MM.1S (cell line): ENCODE data around the gene SCRN2.

Source experiments
- EZH2 ChIP-seq: fragments of 300-600 bp; sonication (generic); optimal IDR thresholded peaks from 2 replicates; pipeline ENCODE3; 2017; ENCODE audit warnings: low read depth, mild to moderate bottlenecking, antibody characterized with exemption, low read length, mixed read lengths
- EZH2phosphoT487 ChIP-seq: fragments of 300-600 bp; sonication (generic); IDR thresholded peaks from 2 replicates; pipeline ENCODE4 v1.6.1; 2018; ENCODE audit warnings: antibody characterized with exemption, low read length
- TF ChIP-seq, protein P1 (sequence below): fragments of 300-600 bp; sonication (generic); IDR thresholded peaks from 2 replicates; pipeline ENCODE4 v1.5.1; 2016; ENCODE audit warnings: antibody characterized with exemption, low read length, mixed read lengths

DNA sequence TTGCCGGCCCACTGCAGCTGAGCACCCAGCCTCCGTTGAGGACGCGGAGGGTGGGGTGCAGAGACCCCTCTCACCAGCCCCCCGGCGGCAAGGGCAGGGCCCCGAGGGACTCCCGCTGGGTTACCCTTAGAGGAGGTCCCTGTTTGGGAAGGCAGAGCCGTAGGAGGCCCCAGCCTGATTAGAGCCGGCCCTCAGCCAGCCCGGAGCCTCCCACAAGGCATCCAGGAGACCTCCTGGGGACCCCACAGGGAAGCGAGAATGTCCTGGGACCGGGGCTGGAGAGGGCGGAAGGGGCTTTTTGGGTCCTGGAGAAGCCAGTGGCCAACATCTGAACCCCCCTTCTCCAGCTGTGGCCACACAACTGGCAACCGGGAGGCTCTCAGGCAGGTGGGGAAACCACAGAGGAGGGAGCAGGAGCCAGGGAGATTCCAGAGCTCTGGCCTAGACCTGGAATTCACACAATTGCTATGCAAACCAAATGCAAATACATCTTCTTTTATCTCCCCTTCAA is 31.6 kb upstream of the SCRN2 start:
- TF ChIP-seq, protein P1, sequence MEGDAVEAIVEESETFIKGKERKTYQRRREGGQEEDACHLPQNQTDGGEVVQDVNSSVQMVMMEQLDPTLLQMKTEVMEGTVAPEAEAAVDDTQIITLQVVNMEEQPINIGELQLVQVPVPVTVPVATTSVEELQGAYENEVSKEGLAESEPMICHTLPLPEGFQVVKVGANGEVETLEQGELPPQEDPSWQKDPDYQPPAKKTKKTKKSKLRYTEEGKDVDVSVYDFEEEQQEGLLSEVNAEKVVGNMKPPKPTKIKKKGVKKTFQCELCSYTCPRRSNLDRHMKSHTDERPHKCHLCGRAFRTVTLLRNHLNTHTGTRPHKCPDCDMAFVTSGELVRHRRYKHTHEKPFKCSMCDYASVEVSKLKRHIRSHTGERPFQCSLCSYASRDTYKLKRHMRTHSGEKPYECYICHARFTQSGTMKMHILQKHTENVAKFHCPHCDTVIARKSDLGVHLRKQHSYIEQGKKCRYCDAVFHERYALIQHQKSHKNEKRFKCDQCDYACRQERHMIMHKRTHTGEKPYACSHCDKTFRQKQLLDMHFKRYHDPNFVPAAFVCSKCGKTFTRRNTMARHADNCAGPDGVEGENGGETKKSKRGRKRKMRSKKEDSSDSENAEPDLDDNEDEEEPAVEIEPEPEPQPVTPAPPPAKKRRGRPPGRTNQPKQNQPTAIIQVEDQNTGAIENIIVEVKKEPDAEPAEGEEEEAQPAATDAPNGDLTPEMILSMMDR, result no peak
- TF ChIP-seq EZH2phosphoT487 (no peak), EZH2 (no peak)
